ENCODE measurements around the gene SNED1.

- TF ChIP-seq, protein P1, sequence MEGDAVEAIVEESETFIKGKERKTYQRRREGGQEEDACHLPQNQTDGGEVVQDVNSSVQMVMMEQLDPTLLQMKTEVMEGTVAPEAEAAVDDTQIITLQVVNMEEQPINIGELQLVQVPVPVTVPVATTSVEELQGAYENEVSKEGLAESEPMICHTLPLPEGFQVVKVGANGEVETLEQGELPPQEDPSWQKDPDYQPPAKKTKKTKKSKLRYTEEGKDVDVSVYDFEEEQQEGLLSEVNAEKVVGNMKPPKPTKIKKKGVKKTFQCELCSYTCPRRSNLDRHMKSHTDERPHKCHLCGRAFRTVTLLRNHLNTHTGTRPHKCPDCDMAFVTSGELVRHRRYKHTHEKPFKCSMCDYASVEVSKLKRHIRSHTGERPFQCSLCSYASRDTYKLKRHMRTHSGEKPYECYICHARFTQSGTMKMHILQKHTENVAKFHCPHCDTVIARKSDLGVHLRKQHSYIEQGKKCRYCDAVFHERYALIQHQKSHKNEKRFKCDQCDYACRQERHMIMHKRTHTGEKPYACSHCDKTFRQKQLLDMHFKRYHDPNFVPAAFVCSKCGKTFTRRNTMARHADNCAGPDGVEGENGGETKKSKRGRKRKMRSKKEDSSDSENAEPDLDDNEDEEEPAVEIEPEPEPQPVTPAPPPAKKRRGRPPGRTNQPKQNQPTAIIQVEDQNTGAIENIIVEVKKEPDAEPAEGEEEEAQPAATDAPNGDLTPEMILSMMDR (optimal IDR thresholded peaks at IDR 0.05 in 1 of 3, IDR thresholded peaks at IDR 0.05 in 1 of 3, conservative IDR thresholded peaks at IDR 0.05 in 1 of 3; ENCODE audit: extremely low read depth in 1 of 3, insufficient read depth in 2 of 3, low read length in 3 of 3), result no peak
- no peak for TF ChIP-seq EZH2 (IDR thresholded peaks at IDR 0.05; ENCODE audit: low read length)
Measured at GRCh38 chr2:240991378-240992263, 6.8 kb upstream of the SNED1 start.
